Stomach (tissue), 9 donors: ENCODE measurements around the gene OSBP2. TPM values are rescaled to one million over a fixed set of nuclear protein-coding genes. Genes with fewer than 3 reads are reported as not detected.

Source experiments
- DNase-seq, 2 donors: peaks; one replicate each; pipeline versions ENCODE4 v3.0.0 to v3.0.0-alpha.2; 2013 to 2019
- H3K27ac ChIP-seq, 5 donors: fragments of 200-600 bp in 4 of 5; sonication (generic) in 4 of 5; one replicate each; pipeline ENCODE4 v1.5.1; 2013 to 2019; ENCODE audit warnings: mild to moderate bottlenecking in 1 of 5, moderate library complexity in 1 of 5
- H3K27me3 ChIP-seq, 3 donors: fragments of 200-600 bp; sonication (generic); one replicate each; pipeline ENCODE4 v1.5.1; 2017 to 2019; ENCODE audit warnings: mixed run types in 1 of 3
- H3K36me3 ChIP-seq, 4 donors: fragments of 200-600 bp; sonication (generic); 1 replicate in 3 of 4; 2 replicates in 1 of 4; pipeline ENCODE4 v1.5.1; 2016 to 2019
- H3K4me1 ChIP-seq, 4 donors: fragments of 200-600 bp; sonication (generic); one replicate each; pipeline ENCODE4 v1.5.1; 2016 to 2019
- H3K4me3 ChIP-seq, 4 donors: fragments of 200-600 bp; sonication (generic) in 3 of 4; one replicate each; pipeline ENCODE4 v1.5.1; 2016 to 2019; ENCODE audit warnings: mild to moderate bottlenecking in 1 of 4
- H3K9me3 ChIP-seq, 4 donors: fragments of 200-600 bp; sonication (generic); one replicate each; pipeline ENCODE4 v1.5.1; 2016 to 2019
- CTCF ChIP-seq, 7 experiments: fragments of 450-650 bp in 4 of 7; fragments of 200-600 bp in 3 of 7; sonication (generic) in 3 of 7; IDR thresholded peaks; one replicate each; pipeline ENCODE4 v1.5.1; 2016 to 2019; ENCODE audit warnings: antibody characterized with exemption in 7 of 7, control low read depth in 2 of 7, mild to moderate bottlenecking in 1 of 7
- EP300 ChIP-seq: sonication (generic); formaldehyde crosslinking; IDR thresholded peaks from one replicate; pipeline ENCODE4 v1.6.1; 2017; ENCODE audit warnings: antibody characterized with exemption
- POLR2A ChIP-seq, 4 donors: fragments of 450-650 bp; IDR thresholded peaks; one replicate each; pipeline ENCODE4 v1.6.1; 2016; ENCODE audit warnings: antibody characterized with exemption in 4 of 4, control low read depth in 2 of 4, mild to moderate bottlenecking in 1 of 4, moderate library complexity in 1 of 4
- POLR2AphosphoS5 ChIP-seq, 3 donors: sonication (generic); formaldehyde crosslinking; IDR thresholded peaks; one replicate each; pipeline ENCODE4 v1.6.1; 2016; ENCODE audit warnings: antibody characterized with exemption in 3 of 3
- WGBS, 5 donors: extraction: QIAGEN DNeasy Blood & Tissue Kit in 3 of 5; methylation state at CpG; one replicate each; pipeline versions ENCODE4 v1.1.5 to v1.1.7; 2013 to 2018; 5-methylcytosine and 5-hydroxymethylcytosine counted together
- intact Hi-C: fragments of 100-400 bp; cut with DNase I; formaldehyde crosslinking; loops from one replicate; pipeline ENCODE4 v1.15.1; 2023; ENCODE audit warnings: low total_unique reads
- polyA plus RNA-seq, 3 donors: library from polyadenylated mRNA; stranded (reverse); fragments of 200-250 nt; gene quantifications; one replicate each; pipeline ENCODE4 v1.2.3, GENCODE V29; 2013
- total RNA-seq, 5 donors: library from RNA; depleted of rRNA; stranded (reverse); fragments of >200 nt; gene quantifications; one replicate each; pipeline versions ENCODE4 v1.1.0 to v1.2.3, GENCODE V29; 2014 to 2016
- donor health status: healthy with polysubstance abuse.
- donor health status: Bipolar disorder and iron deficiency.
- donor health status: healthy.

Gene OSBP2
- total and polyA plus RNA-seq, 8 donors, result 0.58 to 9.5 (median 1.8) TPM; not detected in 1

DNA sequence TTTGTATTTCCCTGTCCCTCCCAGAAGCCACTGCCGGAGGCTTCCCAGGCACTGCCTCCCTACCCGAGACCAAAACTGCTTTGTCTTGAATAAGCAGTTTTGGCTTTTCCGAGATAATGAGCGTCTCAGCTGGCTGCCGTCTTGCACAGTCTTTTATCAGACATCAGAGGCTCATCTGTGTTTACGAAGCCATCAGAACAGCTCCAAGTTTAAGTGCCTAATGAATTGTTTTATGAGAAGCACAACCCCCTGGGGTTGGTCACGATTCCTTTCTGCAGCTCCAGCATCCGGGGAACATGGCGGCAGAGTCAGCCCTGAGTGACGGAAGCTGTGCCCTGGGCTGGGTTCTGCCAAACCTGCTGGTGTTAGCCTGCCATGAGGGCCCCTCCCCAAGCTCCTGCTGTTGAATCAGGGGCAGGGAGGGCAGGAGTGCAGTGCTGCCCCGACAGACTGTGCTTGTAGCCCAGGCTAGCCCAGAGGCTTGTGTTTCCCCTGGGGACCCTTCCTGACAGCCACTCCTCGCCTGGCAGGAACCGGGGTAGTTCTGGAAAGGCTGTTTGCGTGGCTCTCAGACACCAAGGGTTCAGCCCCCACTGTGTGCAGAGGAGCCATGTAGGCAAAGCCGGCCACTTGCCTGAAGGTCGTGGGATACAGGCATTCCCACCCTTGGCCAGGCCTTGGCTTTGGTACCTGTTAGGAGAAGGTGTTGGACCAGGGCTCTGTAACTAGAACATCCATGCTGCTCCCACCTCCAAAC lies 177.8 kb downstream of the OSBP2 start:
- DNase-seq, result peak in 1 of 2 donors; percentile 27
- no peak overlapping the region for H3K4me3 ChIP-seq
- H3K9me3 ChIP-seq, result no peaks in the 10 kb centered on the region
- intact Hi-C loops, result no loop called here
- peaks cover 0 to 18% (median 3%) of the 10 kb centered on the region in 4 donors for H3K36me3 ChIP-seq
- TF ChIP-seq EP300, result no peak
- no peak for TF ChIP-seq CTCF (IDR thresholded peaks at IDR 0.05)
- no peaks in the 10 kb centered on the region for H3K27me3 ChIP-seq
- peaks cover 0 to 5% (median 0%) of the 10 kb centered on the region in 4 donors for H3K4me1 ChIP-seq
- no peak overlapping the region for H3K27ac ChIP-seq
- WGBS, 5 donors, result 73 to 89% (median 79%) methylated on average over 10 to 16 of the region's 16 CpGs

- H3K9me3 ChIP-seq, result no peaks in the 10 kb centered on the region
- no peak overlapping the region for H3K4me3 ChIP-seq
- H3K36me3 ChIP-seq, result peaks cover 0 to 18% (median 3%) of the 10 kb centered on the region in 4 donors
- no peaks in the 10 kb centered on the region for H3K27me3 ChIP-seq
- peaks cover 0 to 5% (median 0%) of the 10 kb centered on the region in 4 donors for H3K4me1 ChIP-seq
- 93 to 98% (median 97%) methylated on average over 8 to 9 of the region's 9 CpGs for WGBS, 5 donors
- no peak overlapping the region for H3K27ac ChIP-seq
- no peak for TF ChIP-seq CTCF (IDR thresholded peaks at IDR 0.05)
- TF ChIP-seq EP300, result no peak
- TF ChIP-seq POLR2AphosphoS5 (IDR thresholded peaks at IDR 0.05), result no peak
- intact Hi-C loops, result no loop called here
- no peak for DNase-seq
Measured at GRCh38 chr22:30873086-30873650, 178.5 kb downstream of the OSBP2 start.

DNA sequence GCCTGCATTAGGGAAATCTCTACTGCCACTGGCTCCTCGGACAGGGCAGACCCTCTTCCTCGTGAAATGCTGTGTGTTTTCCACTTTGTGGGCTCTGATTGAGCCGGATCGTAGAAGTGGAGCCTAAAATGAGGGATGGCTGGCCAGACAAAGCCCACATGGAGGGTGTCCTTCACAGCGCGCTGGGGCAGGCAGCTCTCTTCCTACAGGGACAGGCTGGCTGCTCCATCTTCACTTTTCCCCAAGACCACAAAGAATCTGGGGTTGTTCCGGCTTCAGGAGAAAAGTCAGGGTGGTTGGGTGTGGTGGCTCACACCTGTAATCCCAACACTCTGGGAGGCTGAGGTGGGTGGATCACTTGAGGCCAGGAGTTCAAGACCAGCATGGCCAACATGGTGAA lies 179.0 kb downstream of the OSBP2 start:
- intact Hi-C loops, result no loop called here
- WGBS, 5 donors, result 81 to 100% (median 97%) methylated on average over 3 to 7 of the region's 7 CpGs

More for the DNA sequence above, 179.0 kb downstream of the OSBP2 start:
- Histone ChIP-seq H3K4me1 (peaks cover 0 to 5% (median 0%) of the 10 kb centered on the region in 4 donors), H3K27ac (no peak overlapping the region), H3K4me3 (no peak overlapping the region), H3K36me3 (peaks cover 0 to 18% (median 3%) of the 10 kb centered on the region in 4 donors), H3K9me3 (no peaks in the 10 kb centered on the region), H3K27me3 (no peaks in the 10 kb centered on the region)
- TF ChIP-seq POLR2AphosphoS5 (IDR thresholded peaks at IDR 0.05) (no peak), EP300 (no peak), CTCF (IDR thresholded peaks at IDR 0.05) (no peak), POLR2A (IDR thresholded peaks at IDR 0.05) (no peak)
- DNase-seq, result no peak
